ENCODE results near the gene MAP2K6. TPM values are rescaled to one million over a fixed set of nuclear protein-coding genes. Genes with fewer than 3 reads are reported as not detected.

The MAP2K6 gene
- polyA plus RNA-seq, 1 donor (not counting 4 experiments of a cell fraction or from before 2014, with no cell fraction given), result 0.39 TPM

DNA sequence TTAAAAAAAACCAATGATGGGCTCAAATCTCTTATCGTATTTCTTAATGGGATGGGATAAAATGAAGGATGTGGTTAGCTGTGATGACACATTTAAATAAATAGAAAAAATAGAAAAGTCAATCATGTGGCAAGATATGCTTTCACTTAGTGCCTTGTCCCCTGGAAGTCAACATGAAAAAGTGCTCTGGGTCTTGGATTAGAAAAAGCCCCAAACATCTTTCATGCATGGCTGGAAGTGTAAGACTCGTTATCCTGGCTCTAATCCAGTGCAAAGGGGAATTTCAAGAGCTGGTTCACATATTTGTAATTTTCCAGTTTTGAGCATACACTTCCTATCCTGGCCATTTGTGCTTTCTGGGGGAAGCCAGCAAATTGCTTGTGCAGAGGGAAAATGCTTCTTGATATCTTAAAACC lies 160.9 kb downstream of the MAP2K6 start:
- Histone ChIP-seq H2AFZ (ENCODE audit: control insufficient read depth, low read length) (no peak overlapping the region), H3K36me3 (ENCODE audit: control insufficient read depth in 2 of 2, extremely low read depth in 1 of 2, insufficient read depth in 2 of 2, low read length in 2 of 2) (no peaks in the 10 kb centered on the region), H3K79me2 (ENCODE audit: control insufficient read depth, insufficient read depth, low read length) (no peaks in the 10 kb centered on the region), H3K27ac (ENCODE audit: control insufficient read depth, insufficient read depth, low read length) (no peak overlapping the region), H3K4me2 (ENCODE audit: control insufficient read depth, extremely low read depth, insufficient read depth, low read depth, low read length) (no peak overlapping the region), H4K20me1 (ENCODE audit: control insufficient read depth, extremely low read depth, insufficient read depth, low read length) (no peaks in the 10 kb centered on the region), H3K9ac (ENCODE audit: control insufficient read depth, extremely low read depth, insufficient read depth, low read length) (no peak overlapping the region), H3K4me1 (ENCODE audit: control insufficient read depth, extremely low read depth, insufficient read depth, low read length) (no peaks in the 10 kb centered on the region), H3K27me3 (ENCODE audit: control insufficient read depth, extremely low read depth, insufficient read depth, low read length) (no peaks in the 10 kb centered on the region), H3K9me3 (ENCODE audit: control insufficient read depth, low read depth, low read length) (no peaks in the 10 kb centered on the region), H3K4me3 (ENCODE audit: control insufficient read depth in 2 of 3, extremely low read depth in 1 of 3, insufficient read depth in 2 of 3, low read depth in 1 of 3, low read length in 3 of 3) (no peak overlapping the region), H3K9me1 (ENCODE audit: control insufficient read depth, extremely low read depth, insufficient read depth, low read length) (no peaks in the 10 kb centered on the region)
- no peak for DNase-seq (ENCODE audit: low read depth, low spot score)
- no peak for TF ChIP-seq EZH2 (IDR thresholded peaks at IDR 0.05; ENCODE audit: low read length)
- TF ChIP-seq, protein P1, sequence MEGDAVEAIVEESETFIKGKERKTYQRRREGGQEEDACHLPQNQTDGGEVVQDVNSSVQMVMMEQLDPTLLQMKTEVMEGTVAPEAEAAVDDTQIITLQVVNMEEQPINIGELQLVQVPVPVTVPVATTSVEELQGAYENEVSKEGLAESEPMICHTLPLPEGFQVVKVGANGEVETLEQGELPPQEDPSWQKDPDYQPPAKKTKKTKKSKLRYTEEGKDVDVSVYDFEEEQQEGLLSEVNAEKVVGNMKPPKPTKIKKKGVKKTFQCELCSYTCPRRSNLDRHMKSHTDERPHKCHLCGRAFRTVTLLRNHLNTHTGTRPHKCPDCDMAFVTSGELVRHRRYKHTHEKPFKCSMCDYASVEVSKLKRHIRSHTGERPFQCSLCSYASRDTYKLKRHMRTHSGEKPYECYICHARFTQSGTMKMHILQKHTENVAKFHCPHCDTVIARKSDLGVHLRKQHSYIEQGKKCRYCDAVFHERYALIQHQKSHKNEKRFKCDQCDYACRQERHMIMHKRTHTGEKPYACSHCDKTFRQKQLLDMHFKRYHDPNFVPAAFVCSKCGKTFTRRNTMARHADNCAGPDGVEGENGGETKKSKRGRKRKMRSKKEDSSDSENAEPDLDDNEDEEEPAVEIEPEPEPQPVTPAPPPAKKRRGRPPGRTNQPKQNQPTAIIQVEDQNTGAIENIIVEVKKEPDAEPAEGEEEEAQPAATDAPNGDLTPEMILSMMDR (optimal IDR thresholded peaks at IDR 0.05 in 1 of 3, IDR thresholded peaks at IDR 0.05 in 1 of 3, conservative IDR thresholded peaks at IDR 0.05 in 1 of 3; ENCODE audit: extremely low read depth in 1 of 3, insufficient read depth in 2 of 3, low read length in 3 of 3), result no peak
- FAIRE-seq, result no peak
- dilution Hi-C loops (cut with MboI; ENCODE audit: extremely low pct_ligation_motif_present, low sequenced_read_pairs), result no loop called here

GRCh38 chr17:69577098-69577497 lies 162.6 kb downstream of the MAP2K6 start:
- no peak for FAIRE-seq
- no peak for DNase-seq (ENCODE audit: low read depth, low spot score)

More at GRCh38 chr17:69577098-69577497, 162.6 kb downstream of the MAP2K6 start:
- dilution Hi-C loops (cut with MboI; ENCODE audit: extremely low pct_ligation_motif_present, low sequenced_read_pairs), result no loop called here
- Histone ChIP-seq H2AFZ (ENCODE audit: control insufficient read depth, low read length) (no peak overlapping the region), H4K20me1 (ENCODE audit: control insufficient read depth, extremely low read depth, insufficient read depth, low read length) (no peaks in the 10 kb centered on the region), H3K79me2 (ENCODE audit: control insufficient read depth, insufficient read depth, low read length) (no peaks in the 10 kb centered on the region), H3K9me1 (ENCODE audit: control insufficient read depth, extremely low read depth, insufficient read depth, low read length) (no peaks in the 10 kb centered on the region), H3K9me3 (ENCODE audit: control insufficient read depth, low read depth, low read length) (no peaks in the 10 kb centered on the region), H3K4me3 (ENCODE audit: control insufficient read depth in 2 of 3, extremely low read depth in 1 of 3, insufficient read depth in 2 of 3, low read depth in 1 of 3, low read length in 3 of 3) (no peak overlapping the region), H3K4me1 (ENCODE audit: control insufficient read depth, extremely low read depth, insufficient read depth, low read length) (no peaks in the 10 kb centered on the region), H3K27ac (ENCODE audit: control insufficient read depth, insufficient read depth, low read length) (no peak overlapping the region), H3K4me2 (ENCODE audit: control insufficient read depth, extremely low read depth, insufficient read depth, low read depth, low read length) (no peak overlapping the region), H3K36me3 (ENCODE audit: control insufficient read depth in 2 of 2, extremely low read depth in 1 of 2, insufficient read depth in 2 of 2, low read length in 2 of 2) (no peaks in the 10 kb centered on the region), H3K27me3 (ENCODE audit: control insufficient read depth, extremely low read depth, insufficient read depth, low read length) (no peaks in the 10 kb centered on the region), H3K9ac (ENCODE audit: control insufficient read depth, extremely low read depth, insufficient read depth, low read length) (no peak overlapping the region)
- TF ChIP-seq, protein P1 (optimal IDR thresholded peaks at IDR 0.05 in 1 of 3, IDR thresholded peaks at IDR 0.05 in 1 of 3, conservative IDR thresholded peaks at IDR 0.05 in 1 of 3; ENCODE audit: extremely low read depth in 1 of 3, insufficient read depth in 2 of 3, low read length in 3 of 3), result no peak
- no peak for TF ChIP-seq EZH2 (IDR thresholded peaks at IDR 0.05; ENCODE audit: low read length)

All from keratinocyte (primary cell).